Keratinocyte (primary cell): ENCODE data around the gene OPN1SW.

Source experiments
- EZH2 ChIP-seq: IDR thresholded peaks from one replicate; pipeline ENCODE4 v1.6.1; 2012; ENCODE audit warnings: inconsistent platforms, mild to moderate bottlenecking, low read length, moderate library complexity
- TF ChIP-seq, protein P1 (sequence below), 3 experiments: IDR thresholded peaks in 1 of 3; conservative IDR thresholded peaks in 1 of 3; optimal IDR thresholded peaks in 1 of 3; 2 replicates in 2 of 3; 3 replicates in 1 of 3; pipeline versions ENCODE3 to v1.5.1; 2011; ENCODE audit warnings: low read length in 3 of 3, mild to moderate bottlenecking in 3 of 3, moderate library complexity in 2 of 3, control low read depth in 1 of 3, inconsistent platforms in 1 of 3; ENCODE audit not compliant: insufficient read depth in 2 of 3; ENCODE audit errors: extremely low read depth in 1 of 3

DNA sequence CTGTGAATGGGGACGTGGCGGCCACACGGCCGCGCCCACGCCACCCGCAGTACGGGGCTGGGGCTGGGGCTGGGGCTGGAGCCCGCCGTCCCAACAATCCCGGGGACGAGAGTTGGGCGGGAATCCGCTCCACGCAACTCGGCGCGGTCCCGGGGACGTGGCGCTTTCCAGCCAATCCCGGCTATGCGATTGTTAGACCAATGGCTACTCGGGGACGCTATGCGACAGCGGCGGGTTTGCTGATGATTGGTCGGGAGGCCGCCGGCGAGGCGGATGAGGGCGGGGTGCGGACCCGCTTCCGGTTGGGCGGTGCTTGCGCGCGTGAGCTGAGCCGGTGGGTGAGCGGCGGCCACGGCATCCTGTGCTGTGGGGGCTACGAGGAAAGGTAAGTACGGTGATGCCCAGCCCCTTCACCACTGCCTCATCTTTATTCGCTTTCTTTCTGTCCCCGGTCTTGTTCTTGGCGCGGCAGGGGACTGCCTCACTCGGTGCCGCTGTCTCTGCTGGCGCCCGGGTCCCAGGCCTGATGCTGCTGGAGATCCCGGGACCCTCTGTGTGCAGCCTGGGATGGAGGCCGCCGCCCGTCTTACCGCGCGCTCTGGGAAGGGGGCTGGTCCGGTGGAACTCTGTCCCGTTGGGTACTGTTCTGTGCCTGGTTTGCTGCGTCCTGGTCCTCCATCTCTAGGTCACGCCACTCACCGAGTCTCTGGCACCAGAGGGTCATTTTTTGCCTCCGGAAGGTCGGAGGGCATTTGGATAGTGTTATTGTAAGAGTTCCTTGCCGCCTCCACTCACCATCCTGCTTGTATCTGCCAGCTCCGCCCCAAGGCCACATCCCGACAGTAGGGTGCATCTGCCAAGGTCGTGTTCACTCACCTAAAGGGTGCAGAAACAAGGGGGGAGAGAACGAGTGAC, 36.3 kb downstream of the OPN1SW start, which contains the start of gene CALU:
- TF ChIP-seq, protein P1, sequence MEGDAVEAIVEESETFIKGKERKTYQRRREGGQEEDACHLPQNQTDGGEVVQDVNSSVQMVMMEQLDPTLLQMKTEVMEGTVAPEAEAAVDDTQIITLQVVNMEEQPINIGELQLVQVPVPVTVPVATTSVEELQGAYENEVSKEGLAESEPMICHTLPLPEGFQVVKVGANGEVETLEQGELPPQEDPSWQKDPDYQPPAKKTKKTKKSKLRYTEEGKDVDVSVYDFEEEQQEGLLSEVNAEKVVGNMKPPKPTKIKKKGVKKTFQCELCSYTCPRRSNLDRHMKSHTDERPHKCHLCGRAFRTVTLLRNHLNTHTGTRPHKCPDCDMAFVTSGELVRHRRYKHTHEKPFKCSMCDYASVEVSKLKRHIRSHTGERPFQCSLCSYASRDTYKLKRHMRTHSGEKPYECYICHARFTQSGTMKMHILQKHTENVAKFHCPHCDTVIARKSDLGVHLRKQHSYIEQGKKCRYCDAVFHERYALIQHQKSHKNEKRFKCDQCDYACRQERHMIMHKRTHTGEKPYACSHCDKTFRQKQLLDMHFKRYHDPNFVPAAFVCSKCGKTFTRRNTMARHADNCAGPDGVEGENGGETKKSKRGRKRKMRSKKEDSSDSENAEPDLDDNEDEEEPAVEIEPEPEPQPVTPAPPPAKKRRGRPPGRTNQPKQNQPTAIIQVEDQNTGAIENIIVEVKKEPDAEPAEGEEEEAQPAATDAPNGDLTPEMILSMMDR (optimal IDR thresholded peaks at IDR 0.05 in 1 of 3, IDR thresholded peaks at IDR 0.05 in 1 of 3, conservative IDR thresholded peaks at IDR 0.05 in 1 of 3; ENCODE audit: extremely low read depth in 1 of 3, insufficient read depth in 2 of 3, low read length in 3 of 3): no peak
- no peak for TF ChIP-seq EZH2
